Suprapubic skin (tissue), 4 donors: Measurements from ENCODE around the gene ZNF804A. TPM values are rescaled to one million over a fixed set of nuclear protein-coding genes. Genes with fewer than 3 reads are reported as not detected.
A peak's percentile ranks its signal among the peaks of the same experiment; 100 is the strongest.

Experiments used
- DNase-seq, 2 donors: peaks; one replicate each; pipeline ENCODE4 v3.0.0-alpha.2; 2019; ENCODE audit warnings: low spot score in 2 of 2
- H3K27ac ChIP-seq: fragments of 200-600 bp; sonication (generic); one replicate; pipeline ENCODE4 v1.5.1; 2019
- H3K27me3 ChIP-seq: fragments of 200-600 bp; sonication (generic); one replicate; pipeline ENCODE4 v1.5.1; 2019
- H3K36me3 ChIP-seq: fragments of 200-600 bp; sonication (generic); one replicate; pipeline ENCODE4 v1.5.1; 2019
- H3K4me1 ChIP-seq: fragments of 200-600 bp; sonication (generic); one replicate; pipeline ENCODE4 v1.5.1; 2019
- H3K4me3 ChIP-seq: fragments of 200-600 bp; sonication (generic); one replicate; pipeline ENCODE4 v1.5.1; 2019; ENCODE audit warnings: mild to moderate bottlenecking
- H3K9me3 ChIP-seq: fragments of 200-600 bp; sonication (generic); one replicate; pipeline ENCODE4 v1.5.1; 2019
- EP300 ChIP-seq: sonication (generic); formaldehyde crosslinking; IDR thresholded peaks from one replicate; pipeline ENCODE4 v1.6.1; 2017; ENCODE audit warnings: antibody characterized with exemption
- POLR2A ChIP-seq, 2 donors: fragments of 450-650 bp; IDR thresholded peaks; one replicate each; pipeline ENCODE4 v1.6.1; 2017; ENCODE audit warnings: antibody characterized with exemption in 2 of 2, mild to moderate bottlenecking in 2 of 2, moderate library complexity in 2 of 2
- POLR2AphosphoS5 ChIP-seq, 3 donors: sonication (generic); formaldehyde crosslinking; IDR thresholded peaks; one replicate each; pipeline ENCODE4 v1.6.1; 2017; ENCODE audit warnings: antibody characterized with exemption in 3 of 3
- WGBS: methylation state at CpG from one replicate; pipeline ENCODE4 v1.1.5; 2018; 5-methylcytosine and 5-hydroxymethylcytosine counted together
- total RNA-seq, 4 donors: library from RNA; depleted of rRNA; stranded (reverse); fragments of >200 nt; gene quantifications; one replicate each; pipeline ENCODE4 v1.1.0, GENCODE V29; 2016
- TF ChIP-seq, protein P1 (sequence below), 2 donors: fragments of 200-600 bp in 1 of 2; fragments of 450-650 bp in 1 of 2; sonication (generic) in 1 of 2; IDR thresholded peaks; one replicate each; pipeline ENCODE4 v1.5.1; 2016 to 2019; ENCODE audit warnings: antibody characterized with exemption in 2 of 2, mild to moderate bottlenecking in 1 of 2, moderate library complexity in 1 of 2

The ZNF804A gene
- total RNA-seq, 4 donors from 2014 or later, result 1.0 TPM; not detected in 3

DNA sequence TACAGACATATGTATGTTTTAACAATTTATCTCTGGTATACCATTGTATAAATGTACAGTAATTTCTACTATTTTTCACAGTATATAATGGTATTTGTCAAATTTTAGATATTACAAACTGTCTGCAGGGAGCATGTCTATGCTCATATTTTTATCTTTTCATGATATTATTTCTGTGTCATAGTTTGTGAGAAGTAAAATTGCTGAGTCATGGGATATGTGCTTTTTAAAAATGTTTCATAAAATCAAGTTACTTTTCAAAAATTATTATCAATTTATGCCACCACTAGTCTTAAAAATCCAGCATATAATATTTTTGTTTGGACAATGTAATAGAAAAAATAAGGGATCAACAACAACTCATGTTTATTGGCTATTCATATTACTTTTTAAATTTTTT, 9.1 kb upstream of the ZNF804A start:
- H3K4me3 ChIP-seq, result no peak overlapping the region
- no peaks in the 10 kb centered on the region for H3K9me3 ChIP-seq
- no peaks in the 10 kb centered on the region for H3K36me3 ChIP-seq
- no peak for DNase-seq
- H3K4me1 ChIP-seq, result no peaks in the 10 kb centered on the region
- no peak overlapping the region for H3K27ac ChIP-seq
- H3K27me3 ChIP-seq, result no peaks in the 10 kb centered on the region
- TF ChIP-seq, protein P1, sequence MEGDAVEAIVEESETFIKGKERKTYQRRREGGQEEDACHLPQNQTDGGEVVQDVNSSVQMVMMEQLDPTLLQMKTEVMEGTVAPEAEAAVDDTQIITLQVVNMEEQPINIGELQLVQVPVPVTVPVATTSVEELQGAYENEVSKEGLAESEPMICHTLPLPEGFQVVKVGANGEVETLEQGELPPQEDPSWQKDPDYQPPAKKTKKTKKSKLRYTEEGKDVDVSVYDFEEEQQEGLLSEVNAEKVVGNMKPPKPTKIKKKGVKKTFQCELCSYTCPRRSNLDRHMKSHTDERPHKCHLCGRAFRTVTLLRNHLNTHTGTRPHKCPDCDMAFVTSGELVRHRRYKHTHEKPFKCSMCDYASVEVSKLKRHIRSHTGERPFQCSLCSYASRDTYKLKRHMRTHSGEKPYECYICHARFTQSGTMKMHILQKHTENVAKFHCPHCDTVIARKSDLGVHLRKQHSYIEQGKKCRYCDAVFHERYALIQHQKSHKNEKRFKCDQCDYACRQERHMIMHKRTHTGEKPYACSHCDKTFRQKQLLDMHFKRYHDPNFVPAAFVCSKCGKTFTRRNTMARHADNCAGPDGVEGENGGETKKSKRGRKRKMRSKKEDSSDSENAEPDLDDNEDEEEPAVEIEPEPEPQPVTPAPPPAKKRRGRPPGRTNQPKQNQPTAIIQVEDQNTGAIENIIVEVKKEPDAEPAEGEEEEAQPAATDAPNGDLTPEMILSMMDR (IDR thresholded peaks at IDR 0.05), result no peak
- no peak for TF ChIP-seq POLR2A (IDR thresholded peaks at IDR 0.05)

DNA sequence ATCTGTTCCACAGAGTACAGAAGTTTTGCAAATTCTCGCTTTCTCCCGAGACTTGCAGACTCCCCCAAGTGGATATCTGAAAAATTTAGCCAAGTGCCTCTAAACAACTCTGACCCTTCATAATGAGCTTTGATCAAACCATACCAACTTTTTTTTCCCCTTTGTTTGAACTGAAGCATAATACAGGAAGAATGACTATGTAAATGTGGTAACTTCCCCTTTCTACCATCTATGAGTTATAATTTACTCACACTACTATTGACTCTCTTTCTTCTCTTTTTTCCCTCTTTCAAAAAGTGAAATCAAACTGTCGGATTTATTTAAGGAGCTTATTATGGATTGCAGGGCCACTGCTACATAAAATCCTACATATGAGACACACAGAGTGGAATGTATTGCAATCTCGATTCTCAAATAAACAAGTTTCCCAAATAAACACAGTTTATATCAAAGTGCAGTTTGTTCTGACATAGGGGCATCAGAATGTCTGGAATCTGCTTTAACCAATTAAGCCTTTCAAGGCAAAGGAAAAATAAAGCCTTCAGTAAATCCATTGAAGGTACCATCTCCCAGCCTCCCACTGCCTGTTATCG, 1.4 kb upstream of the ZNF804A start:
- WGBS, result 38% methylated on average over 5 of the region's 5 CpGs
- no peaks in the 10 kb centered on the region for H3K36me3 ChIP-seq
- no peaks in the 10 kb centered on the region for H3K9me3 ChIP-seq
- TF ChIP-seq POLR2A (IDR thresholded peaks at IDR 0.05), result no peak
- TF ChIP-seq, protein P1 (IDR thresholded peaks at IDR 0.05), result no peak
- no peak for TF ChIP-seq EP300
- no peak for TF ChIP-seq POLR2AphosphoS5 (IDR thresholded peaks at IDR 0.05)
- H3K27ac ChIP-seq, result no peak overlapping the region
- H3K27me3 ChIP-seq, result peaks cover 26% of the 10 kb centered on the region
- DNase-seq, result no peak
- peak overlapping the region; percentile 77 for H3K4me3 ChIP-seq
- peaks cover 23% of the 10 kb centered on the region for H3K4me1 ChIP-seq

DNA sequence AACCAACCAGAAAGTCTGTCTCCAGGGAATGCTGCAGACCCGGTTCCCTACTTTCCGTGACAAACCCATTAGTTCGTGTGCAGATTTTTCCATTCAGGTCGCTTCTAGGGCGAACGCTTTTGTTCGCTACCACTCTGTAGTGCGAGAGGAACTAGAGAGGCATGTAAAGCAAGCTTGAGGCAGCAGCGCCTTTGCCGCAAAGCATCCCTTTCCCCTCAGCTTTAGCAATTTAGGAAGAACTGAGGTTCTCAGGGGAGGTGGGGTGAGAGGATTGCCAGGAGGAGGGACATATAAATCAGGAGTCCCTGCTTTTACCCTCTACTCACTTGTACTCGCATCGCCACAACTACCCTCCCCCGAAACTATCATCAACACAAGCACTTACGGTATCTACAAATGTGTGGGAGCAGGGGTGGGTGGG, 748 bp upstream of the ZNF804A start:
- Histone ChIP-seq H3K36me3 (no peaks in the 10 kb centered on the region), H3K9me3 (no peaks in the 10 kb centered on the region), H3K4me1 (peaks cover 23% of the 10 kb centered on the region), H3K27ac (no peak overlapping the region), H3K4me3 (peak overlapping the region; percentile 77), H3K27me3 (peaks cover 26% of the 10 kb centered on the region)
- TF ChIP-seq POLR2AphosphoS5 (IDR thresholded peaks at IDR 0.05) (no peak), EP300 (no peak), POLR2A (IDR thresholded peaks at IDR 0.05) (no peak)
- TF ChIP-seq, protein P1 (IDR thresholded peaks at IDR 0.05), result no peak
- 3% methylated on average over 14 of the region's 14 CpGs for WGBS
- DNase-seq, result no peak

DNA sequence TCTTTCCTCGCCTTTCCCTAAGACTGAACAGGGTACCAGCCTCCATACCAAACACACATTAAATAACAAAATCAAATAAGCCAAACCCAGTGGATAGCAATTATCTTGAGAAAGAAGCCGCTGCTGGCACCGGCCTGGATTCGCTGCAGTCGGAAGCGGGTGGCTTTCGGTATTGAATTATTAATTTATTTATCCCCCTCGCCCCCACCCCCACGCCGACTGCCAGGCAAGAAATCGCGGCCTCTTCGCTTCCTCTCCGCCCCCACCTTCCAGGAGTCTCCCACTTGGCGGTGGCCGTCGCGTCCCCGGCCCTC, 370 bp upstream of the ZNF804A start:
- Histone ChIP-seq H3K27me3 (peaks cover 26% of the 10 kb centered on the region), H3K27ac (no peak overlapping the region), H3K4me1 (peaks cover 23% of the 10 kb centered on the region), H3K9me3 (no peaks in the 10 kb centered on the region), H3K36me3 (no peaks in the 10 kb centered on the region), H3K4me3 (peak overlapping the region; percentile 77)
- WGBS, result 3% methylated on average over 19 of the region's 19 CpGs
- peak; percentile 54 to 78 for DNase-seq
- TF ChIP-seq, protein P1 (IDR thresholded peaks at IDR 0.05), result no peak
- TF ChIP-seq POLR2AphosphoS5 (IDR thresholded peaks at IDR 0.05), result no peak
- no peak for TF ChIP-seq POLR2A (IDR thresholded peaks at IDR 0.05)
- TF ChIP-seq EP300, result no peak

DNA sequence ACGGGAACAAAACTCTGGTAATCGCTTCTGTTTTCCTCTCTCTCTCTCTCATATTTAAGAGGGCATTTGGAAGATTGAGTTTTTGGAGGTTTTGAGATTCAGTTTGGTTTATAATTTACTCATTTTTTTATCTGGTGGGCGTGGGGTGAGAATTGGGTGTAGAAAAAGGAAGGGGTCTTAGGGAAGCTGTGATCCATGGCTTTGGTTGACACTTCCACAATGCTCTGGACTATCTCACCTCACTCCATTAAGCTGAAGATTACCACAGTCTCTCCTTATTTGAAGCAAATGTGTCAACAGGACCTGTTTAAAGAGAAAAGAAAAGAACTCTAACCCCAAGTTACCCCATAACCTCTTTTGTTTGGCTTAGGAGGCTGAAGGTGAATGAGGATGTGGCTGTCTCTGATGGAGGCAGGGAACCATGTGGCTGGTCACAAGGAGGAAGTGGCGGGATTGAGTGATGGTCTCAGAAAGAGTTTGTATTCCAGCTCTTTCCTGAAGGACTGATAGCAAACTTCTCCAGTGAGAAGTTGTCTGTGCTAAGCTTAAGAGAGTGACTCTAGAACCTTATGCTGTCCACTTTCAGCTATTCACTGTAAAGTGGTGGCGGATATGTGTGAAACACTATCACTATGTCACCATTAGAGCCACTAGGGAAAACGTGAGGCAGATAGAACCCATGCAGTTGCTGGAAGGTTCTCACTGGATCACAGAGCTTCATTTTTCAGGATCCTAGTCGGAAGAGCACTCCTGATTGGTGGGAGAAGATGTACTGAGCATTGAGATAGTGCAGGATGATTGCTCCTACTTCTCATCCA, 934 bp downstream of the ZNF804A start:
- DNase-seq, result no peak
- Histone ChIP-seq H3K4me3 (peak overlapping the region; percentile 77), H3K36me3 (no peaks in the 10 kb centered on the region), H3K9me3 (no peaks in the 10 kb centered on the region), H3K4me1 (peaks cover 23% of the 10 kb centered on the region), H3K27ac (no peak overlapping the region), H3K27me3 (peaks cover 31% of the 10 kb centered on the region)
- WGBS, result 51% methylated on average over 7 of the region's 7 CpGs
- TF ChIP-seq POLR2AphosphoS5 (IDR thresholded peaks at IDR 0.05) (no peak), POLR2A (IDR thresholded peaks at IDR 0.05) (no peak), EP300 (no peak)
- TF ChIP-seq, protein P1 (IDR thresholded peaks at IDR 0.05), result no peak
